DMS53 treated with DMSO at 0.1 percent for 48 hours (cell line): Measurements from ENCODE around the gene MINDY4.

Experiments
- DNase-seq: peaks from one replicate; lab custom pipeline; 2025; ENCODE audit not compliant: unreplicated experiment; lab: John Stamatoyannopoulos, UW

Gene MINDY4

GRCh38 chr7:30851651-30852307, 80.6 kb downstream of the MINDY4 start:
- no peak for DNase-seq

GRCh38 chr7:30852308-30852684, 81.1 kb downstream of the MINDY4 start:
- DNase-seq, result no peak

DNA sequence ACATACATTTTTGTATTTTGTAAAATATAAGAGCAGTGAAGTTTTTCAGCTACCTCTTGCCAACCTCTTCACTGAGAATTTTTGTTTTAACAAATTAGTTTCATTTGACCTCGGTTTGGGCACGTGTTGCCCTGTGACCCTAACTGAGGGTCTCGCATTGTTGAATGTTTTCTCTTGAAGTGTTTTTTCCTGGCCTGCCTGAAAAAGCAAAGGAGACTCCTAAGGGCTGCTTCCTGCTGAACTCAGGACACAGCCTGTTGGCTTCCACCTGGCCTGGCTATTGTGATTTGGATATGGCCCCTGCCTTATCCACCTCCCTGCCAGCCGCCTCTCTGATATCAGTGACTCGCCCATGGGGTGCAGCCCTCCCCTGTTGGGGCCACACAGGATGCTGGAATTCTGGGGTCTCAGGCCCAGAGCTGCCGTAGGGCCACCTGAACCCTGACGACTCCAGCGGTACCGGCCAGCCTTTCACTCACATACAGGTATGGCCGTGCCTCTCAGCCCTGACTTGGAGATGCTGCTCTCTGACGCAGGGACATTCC, 81.6 kb downstream of the MINDY4 start:
- no peak for DNase-seq

GRCh38 chr7:30853576-30853975, 82.4 kb downstream of the MINDY4 start:
- no peak for DNase-seq

GRCh38 chr7:30855936-30856335, 84.7 kb downstream of the MINDY4 start:
- no peak for DNase-seq

DNA sequence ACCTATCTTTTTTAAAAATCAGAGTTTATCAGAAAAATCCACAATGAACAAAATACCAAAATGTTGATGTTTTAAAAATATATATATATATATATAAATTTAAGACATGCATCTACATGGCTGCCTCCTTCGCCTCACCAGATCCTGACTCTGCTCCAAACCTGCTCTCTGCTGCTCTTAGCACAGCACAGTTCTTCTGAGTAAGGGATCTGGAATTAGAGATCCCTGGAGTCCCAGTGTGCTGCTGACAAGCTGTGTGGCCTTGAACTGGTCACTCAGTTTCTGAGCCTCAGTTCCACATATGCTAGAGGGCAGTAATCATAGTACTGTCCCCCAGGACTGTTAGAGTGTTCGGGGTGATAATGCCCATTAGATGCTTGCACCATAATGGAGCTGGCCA, 87.4 kb downstream of the MINDY4 start:
- DNase-seq, result no peak

- DNase-seq, result no peak
These were observed 88.2 kb downstream of the MINDY4 start for GRCh38 chr7:30859202-30859939.

- no peak for DNase-seq
These were observed 88.8 kb downstream of the MINDY4 start for GRCh38 chr7:30859940-30860496.

GRCh38 chr7:30861612-30862011, 90.4 kb downstream of the MINDY4 start:
- DNase-seq, result no peak

DNA sequence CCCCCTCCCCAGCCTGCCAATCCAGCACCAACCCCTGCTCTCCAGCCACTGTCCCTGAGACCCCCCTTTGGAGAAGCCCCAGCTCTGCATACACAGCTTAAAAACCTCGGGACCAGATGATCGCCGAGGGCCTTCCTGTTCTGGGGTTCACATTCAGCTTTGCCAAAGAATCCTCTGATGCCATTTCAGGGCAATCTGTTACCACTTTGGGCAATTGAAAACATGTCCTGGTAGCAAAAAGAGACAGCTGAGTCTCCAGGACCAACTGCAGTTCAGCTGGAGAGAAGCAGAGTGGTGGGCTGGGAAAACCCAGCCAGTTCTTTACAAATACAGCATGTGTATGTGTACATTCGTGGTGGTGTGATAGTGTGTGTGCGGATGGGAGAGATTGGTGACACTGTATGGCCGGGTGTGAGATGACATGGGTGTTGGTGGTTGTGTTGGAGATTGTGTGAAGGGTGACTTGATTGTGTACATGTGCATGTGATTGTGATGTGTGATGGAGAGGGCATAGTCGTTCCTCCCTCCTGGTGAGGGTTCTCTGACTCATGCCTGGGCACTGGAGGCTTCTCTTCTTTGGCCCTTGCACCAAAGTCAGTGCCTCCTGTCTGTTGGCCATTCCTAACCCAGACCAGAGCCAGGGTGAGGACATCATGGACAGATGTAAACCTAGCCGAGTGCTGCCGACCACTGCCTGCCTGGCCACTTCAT, 91.9 kb downstream of the MINDY4 start:
- DNase-seq, result no peak

DNA sequence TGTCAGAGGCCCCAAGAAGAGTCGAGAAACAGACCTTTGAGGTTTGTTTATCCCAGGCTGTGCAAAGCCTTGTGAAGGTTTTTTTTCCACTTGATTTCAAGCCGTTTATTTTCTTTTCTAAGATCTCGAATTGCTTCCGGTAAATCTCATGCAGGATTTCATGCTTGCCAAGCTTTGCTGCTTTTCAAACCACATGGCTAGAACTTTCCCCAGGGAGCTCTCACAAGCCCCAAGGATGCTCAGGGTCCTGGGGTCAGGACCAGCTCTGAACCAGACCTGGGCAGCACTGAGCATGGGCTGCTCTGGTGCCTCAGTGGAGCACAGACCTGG, 92.5 kb downstream of the MINDY4 start:
- DNase-seq, result no peak

DNA sequence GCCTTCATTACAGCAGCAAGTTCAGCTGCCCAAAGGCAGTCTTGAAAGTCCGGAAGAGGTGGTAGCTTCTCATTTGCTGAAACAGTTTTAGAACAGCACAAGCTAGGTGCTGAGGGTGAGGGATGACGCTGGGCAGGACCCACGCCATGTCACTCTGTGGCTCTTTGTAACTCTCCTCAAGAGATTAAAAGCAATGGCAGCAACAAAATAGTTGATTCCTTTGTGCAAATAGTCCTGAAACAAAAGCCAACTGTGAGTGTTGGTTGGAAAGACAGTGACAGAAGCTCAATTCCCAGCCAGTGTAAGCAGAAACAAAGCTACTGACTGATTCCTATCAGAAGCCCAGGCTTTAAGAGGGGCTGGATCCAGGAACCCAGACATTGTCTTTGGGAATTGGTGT, 92.9 kb downstream of the MINDY4 start:
- no peak for DNase-seq

- no peak for DNase-seq
These were observed 93.9 kb downstream of the MINDY4 start for GRCh38 chr7:30865076-30865475.

DNA sequence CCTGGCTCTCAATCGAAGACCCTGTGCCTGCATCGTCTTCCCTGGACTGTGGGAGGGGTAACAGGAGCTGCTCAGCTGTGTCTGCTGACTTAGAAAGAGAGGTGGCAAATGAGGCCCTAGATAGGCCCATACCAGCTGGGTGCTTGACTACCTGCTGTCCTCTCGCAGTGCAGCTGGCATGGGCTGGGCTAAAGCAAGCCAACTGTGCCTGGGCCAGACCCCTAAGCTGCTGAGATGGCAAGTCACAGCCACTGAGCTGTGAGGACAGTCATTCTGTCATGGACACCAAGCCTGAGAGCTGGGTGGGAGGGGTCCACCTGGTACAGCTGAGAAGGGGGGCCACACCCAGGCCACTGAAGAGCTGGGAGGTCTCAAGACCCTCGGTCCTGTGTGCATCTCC, 94.6 kb downstream of the MINDY4 start:
- DNase-seq, result no peak

DNA sequence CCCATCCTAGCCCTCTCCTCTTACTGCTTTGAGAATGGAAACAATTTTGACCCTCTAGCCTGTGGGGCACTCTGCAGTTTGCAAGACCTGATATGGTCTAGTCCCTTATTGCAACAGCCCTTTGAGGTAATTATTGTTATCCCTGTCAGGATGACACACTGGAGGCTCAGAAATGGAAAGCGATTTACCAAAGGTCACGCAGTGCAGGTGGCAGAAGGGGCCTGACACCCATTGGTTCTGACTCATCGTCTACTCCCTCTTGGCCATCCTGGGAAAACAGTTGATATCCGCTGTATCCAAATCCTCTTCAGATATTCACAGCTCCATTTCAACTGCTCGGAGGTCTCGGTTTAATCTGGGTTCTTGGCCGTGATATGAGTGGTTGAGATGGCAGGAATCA, 95.7 kb downstream of the MINDY4 start:
- no peak for DNase-seq

DNA sequence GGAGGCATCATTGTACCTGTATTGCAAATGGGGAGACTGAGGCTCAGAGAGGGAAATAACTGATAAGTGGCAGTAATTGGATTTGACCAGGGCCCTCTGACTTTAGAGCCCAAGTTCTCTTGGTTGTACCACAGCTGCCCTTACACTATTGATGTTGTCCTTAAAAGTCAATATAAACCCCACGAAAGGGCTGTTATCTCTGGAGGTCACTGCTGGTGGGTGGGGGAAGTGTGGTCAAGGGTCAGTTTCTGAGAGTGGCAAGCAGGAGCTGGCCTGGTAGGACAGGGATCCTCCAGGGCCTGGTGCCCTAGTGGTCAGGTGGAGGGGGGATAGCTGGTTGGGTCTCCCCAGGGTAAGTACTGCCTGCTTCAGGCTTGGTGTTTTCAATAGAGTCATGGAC, 96.3 kb downstream of the MINDY4 start:
- no peak for DNase-seq

DNA sequence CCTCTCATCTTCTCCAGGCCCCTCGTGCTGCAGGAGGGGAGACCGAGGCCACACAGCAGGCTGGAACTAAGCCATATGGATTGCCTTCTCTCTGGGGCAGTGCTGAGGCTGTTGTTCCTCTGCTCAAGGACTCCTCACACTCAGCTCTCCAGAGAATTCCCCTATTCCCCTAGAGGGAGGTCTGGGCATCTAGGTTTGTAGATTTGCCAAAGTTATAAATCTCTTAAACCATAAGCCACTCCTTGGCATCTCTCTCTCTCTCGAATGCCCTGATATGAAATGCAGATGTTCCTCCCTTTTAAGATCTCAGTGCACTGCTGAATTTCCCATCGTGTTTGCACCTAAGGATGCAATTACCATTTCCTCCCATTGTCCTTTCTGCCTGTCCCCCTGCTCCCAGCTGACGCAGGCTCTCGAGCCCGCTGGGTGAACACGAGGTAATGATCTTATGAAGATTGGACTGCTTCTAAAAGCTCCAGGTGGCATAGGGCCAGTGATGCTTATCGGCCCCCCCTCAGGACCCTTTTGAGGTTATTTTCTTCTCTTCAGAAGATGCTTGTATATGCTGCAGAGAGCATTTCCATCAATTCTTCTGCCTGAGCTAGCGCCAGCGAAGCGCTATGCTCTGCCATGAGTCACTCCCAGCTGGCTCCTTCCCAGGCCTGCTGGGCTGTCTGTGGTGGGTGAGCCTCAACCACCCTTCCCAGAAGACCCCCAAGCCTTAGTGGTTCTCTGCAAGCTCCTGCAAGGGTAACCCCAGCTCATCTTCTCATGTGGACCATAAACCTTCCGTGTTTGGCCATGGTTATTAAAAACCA, 98.8 kb downstream of the MINDY4 start:
- DNase-seq, result no peak

- DNase-seq, result no peak
These were observed 99.8 kb downstream of the MINDY4 start for GRCh38 chr7:30870821-30871518.

DNA sequence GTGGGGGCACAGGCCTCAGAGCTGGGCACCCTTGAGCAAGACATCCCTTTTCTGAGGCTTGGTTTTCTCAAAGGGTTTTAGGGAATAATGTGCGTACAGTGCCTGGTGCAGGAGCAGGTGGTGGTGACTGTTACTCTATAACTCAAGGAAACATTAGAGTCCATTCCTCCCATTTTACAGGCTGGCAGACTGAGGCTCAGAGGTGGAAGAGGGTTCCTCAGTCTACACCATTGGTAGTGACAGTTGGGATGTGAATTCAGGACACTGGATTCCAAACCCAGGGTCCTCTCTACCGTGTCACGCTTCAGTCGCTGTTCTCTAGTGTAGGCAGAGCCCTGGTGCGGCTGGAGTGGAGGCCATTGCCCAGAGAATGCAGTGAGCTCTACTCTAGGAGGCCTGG, 100.4 kb downstream of the MINDY4 start:
- DNase-seq, result no peak

DNA sequence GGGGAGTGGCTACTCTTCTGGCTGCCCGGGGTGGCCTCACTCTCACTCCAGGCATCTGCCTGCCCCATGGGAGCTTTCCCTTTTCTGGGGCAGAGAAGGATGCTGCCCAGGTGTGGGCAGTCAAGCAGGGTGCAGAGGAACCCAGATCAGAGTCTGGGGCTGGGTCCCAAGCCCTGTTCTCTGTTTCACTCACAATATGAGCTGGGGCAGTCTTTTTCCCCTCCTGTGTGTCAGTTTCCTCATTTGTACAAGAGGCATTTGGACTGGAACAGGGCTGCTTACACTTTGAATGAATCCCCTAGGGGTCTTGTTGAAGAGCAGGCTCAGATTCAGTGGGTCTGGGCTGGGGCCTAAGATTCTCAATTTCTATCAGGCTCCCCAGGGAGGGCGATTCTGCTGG, 102.0 kb downstream of the MINDY4 start:
- no peak for DNase-seq
